NCI-H526 (cell line): Measurements from ENCODE around the gene CASZ1.

Experiments used
- DNase-seq, 2 experiments: peaks; one replicate each; lab custom pipeline; 2025; lab: John Stamatoyannopoulos, UW

Gene CASZ1

DNA sequence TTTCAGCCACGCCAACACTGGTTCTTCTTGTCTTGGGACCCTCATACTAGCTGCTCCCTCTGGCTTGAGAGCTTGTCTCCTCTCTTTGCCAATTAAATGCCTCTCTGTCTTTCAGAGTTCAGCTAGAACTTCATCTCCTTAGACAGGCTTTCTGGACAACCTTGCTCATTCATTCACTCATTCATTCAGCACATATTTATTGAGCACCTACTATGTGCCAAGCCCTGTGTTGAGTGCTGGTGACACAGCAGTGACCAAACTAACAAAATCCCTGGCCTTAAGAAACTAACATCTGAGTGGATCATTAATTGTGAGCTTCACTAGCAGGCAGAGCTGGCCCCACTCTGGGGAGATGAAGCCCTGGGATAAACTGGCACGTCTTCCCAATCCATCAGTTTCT lies 24.9 kb upstream of the CASZ1 start:
- no peak for DNase-seq

DNA sequence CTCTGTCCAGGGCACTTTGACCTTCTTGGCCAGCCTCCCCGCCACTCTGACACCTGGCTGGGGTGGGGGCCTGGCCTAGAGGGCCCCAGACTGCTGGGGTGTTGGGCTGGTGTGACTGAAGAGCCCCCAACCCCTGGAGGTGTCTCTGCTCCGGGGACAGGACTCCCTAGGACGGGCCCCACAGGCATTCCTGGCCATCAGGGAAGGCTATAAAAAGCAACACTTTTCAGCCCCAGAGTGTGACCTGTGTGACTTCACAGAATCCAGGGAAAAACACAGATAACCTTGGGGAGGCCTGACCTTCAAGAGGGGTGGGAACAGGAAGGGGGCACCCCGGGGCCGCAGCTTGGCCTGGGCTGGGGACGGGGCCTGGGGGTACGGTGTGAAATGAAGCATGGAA lies 24.0 kb upstream of the CASZ1 start:
- DNase-seq: no peak

DNA sequence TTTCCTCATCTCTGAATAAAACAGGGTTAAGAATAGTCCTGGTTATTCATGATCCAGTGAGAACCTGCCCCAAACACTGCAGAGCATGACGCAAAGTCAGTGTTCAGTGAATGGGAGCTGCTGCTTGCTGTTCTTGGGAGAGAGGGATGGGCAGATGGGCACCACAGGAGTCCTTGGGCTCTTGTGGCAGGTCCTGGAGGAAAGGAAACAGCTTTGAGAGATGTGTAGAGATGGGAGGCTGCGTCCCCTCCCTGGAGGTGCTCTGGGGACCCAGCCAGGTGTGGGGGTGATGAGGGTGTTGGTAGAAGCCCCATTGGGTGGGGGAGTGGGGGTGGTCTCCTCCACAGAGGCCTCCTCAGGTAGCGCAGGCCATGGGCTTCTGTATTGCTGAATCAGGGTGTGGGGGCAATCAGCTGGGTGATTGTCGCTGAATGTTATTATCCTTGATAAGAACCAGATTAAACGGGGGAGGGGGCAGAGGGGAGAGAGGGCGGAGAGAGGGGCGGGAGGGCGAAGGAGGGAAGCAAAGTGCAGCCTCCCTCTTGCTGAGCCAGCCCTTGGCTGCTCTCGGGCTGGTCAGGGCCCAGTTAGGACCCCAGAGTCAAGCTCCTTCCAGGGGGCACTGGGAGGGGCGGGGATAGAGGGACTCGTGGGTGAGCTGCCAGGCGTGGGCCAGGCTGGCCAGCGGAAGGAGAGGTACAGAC lies 22.9 kb upstream of the CASZ1 start:
- DNase-seq: no peak

DNA sequence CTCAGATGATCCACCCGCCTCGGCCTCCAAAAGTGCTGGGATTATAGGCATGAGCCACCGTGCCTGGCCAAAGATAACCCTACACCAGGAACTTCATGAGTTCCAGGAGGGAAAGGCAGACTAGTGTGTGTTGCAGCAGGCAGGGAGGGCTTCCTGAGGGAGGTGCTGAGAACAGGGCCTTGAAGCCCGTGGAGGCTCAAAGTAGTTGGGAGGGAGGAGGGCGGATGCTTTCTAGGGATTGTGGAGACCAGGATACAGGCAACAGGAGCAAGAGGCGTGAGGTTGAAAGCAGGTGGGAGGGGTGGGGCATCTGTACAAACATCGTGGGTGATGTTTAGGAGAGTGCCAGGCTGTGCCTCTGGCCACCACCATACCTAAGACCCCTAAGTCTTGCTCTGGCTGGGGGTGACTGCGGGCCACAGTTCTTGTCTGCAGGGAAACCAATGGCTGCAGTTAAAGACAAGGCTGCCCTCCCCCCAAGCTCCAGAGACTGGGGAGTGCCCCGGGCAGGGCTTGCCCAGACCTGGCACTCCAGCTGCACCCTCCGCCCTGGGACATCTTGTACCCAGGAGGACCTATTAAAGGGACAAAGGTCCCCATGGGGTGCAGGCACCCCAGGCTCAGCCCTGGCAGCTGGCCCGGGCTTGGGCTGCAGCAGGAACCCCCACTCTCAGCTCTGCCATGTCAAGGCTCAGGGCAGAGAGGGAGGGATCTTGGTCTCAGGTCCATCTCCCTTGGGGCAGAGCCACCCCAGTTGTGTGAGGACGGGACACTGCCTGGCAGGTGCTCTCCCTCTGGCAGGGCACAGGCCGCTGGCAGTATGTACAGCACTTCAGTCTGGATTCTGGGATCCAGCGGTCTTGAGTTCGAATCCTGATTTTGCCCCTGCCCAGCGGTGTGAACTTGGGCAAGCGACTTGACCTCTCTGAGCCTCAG lies 22.1 kb upstream of the CASZ1 start:
- no peak for DNase-seq

DNA sequence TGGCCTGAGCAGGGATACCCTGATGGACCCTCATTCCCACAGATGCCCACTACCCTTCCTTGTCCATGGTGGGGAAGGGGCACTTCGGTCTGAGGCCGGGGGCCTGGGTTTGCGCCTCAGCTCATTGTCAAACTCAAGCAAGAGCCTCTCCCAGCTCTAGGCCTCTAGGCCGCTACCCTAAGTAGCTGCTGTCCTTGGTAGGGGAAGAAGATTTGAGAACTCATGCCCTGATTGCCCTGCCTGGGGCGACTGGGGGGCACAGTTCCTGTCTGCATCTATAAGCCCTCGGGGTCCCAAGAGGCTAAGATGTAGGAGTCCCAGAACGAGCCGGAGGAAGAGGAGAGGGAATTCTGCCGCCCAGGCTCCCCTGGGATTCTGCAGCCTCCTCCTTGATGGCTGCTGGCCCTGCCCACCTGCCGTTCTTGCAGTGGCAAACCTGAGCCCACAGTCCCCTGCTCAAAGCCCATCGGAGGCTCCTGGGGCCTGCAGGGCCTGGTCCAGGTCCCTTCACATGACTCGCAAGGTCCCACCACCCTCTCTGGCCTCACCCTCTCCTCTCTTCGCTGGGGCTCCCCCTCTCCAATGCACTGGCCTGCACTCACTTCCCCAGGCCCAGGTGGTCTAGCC lies 20.4 kb upstream of the CASZ1 start:
- DNase-seq: no peak

DNA sequence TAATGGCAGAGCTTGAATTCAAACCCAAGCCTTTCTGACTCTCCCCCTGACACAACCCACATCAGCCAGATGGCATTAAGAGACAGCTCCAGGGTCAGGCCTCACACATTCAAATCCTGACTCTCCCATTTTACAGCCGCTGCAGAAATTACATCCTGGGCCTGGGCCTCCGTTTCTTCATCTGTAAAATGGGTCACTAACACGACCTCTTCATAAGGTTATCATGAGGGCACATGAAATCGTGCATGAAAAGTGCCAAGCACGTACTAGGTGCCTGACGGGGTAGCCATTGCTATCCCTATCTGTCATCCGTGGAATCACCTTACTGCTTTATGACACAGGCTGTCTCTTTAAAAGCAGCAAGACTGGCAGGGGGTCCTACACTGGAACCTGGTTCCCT lies 19.8 kb upstream of the CASZ1 start:
- no peak for DNase-seq

DNA sequence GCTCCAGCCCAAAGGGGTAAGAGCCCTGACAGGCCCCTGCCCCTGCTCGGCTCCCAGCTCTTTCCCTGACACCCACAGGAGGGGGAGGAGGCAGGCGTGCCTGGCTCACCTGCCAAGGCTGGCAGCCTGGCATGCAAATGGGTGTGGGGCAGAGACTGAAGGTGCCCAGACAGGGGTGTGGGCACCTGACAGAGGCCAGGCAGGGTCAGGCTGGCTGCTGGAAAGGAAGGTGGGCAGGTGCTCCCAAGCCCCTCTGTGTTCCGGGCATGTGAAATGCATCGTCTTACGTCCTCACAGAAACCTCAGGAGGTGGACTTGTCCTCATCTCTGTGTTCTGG lies 19.4 kb upstream of the CASZ1 start:
- DNase-seq: no peak

DNA sequence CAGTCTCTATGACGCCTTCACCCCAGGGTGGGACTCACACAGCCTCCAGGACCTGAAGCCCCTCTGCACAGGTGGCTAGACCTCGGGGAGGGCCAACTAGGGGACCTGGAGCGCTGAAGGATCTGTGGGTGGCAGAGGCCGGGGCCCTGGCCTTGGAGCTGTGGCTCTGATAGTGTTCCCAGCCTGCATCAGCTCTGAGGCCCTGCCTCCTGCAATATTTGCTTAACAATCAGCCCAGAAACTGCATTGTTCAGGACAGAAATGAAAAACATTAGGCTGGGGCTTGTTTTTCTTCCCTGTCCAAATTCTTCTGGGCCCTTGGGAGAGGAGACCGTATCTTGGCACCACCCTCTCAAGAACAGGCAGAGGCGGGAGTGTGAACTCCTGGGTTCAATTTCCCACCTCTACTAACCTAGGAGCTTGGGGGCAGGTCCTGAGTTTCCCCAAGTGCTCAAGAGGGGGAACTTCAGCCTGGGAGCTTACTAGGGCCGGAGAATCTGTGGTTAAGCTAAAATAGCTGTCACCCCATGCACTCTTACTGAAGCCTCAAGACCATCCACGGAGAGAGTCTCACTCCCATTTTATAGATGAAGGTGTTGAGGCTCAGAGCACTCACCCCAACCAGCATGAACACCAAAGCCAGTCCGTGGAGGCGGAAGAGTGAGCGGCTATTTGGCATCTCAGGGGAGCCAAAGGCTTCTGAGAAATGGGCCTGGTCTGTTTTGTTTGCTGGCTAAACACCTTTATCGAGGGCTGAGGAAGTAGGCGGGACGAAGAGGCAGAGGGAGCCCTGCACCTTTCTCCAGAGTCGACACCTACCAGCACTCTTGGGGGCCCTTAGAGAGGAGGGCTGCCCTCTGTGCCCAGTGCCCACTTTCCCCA lies 18.8 kb upstream of the CASZ1 start:
- DNase-seq: no peak

DNA sequence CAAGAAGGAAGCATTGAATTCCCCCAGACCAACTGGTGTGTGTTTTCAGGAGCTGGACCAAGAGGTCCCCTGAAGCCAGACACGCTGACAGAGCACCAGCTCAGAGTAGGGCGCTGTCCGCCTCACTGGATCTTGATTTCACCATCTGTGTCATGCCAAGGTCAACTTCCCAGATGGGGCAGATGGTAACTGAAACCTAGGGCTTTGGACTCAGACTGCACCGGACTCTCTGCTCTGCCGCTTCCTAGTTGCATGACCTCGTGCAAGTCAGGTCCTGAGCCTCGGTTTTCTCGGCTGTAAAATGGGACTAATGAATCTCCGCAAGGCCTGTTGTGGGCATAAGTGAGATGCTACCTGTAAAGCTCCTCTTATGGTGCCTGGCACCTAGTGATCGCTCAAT lies 17.9 kb upstream of the CASZ1 start:
- DNase-seq: no peak

DNA sequence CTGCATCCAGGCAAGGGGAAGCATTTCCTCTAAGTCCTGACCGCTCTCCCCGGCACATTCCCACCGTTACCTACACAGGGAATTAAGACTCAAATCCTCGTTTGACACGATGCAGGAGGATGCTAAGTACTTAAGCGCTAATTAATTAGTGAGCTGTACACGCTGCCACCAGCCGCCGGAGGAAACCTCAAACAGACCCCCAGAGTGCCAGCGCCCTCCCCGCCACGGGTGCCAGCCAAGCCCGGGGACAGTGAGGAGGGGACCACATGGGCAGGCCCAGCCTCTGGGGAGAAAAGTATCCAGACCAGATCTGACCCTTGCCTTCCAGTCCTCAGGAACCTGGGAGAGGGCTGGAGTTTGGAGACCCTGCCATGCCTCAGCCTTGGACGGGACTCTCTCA lies 17.4 kb upstream of the CASZ1 start:
- no peak for DNase-seq

DNA sequence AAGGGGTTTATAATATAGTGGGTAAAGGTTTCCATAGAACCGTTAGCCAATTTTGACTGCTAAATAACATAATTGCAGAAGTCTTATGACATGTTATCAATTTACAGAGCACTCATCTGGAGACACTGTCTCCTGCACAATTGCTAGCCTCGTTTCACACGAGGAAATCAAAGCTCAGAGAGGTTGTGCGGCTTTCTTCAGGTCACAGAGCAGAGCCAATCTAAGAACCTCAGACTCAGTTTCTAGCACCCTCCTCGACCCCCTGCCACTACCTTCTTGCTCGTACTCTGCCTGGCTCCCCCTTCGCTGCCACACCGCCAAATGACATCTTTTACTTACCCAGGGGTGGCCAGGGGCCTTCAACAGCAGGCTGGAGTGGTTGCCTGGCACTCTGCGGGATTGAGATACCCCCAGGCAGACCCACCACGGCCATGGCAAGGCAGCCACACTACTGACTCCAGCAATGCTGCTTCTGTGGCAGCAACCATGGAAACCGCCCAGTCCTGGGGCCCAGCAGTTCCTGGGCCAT lies 16.0 kb upstream of the CASZ1 start:
- DNase-seq: no peak

DNA sequence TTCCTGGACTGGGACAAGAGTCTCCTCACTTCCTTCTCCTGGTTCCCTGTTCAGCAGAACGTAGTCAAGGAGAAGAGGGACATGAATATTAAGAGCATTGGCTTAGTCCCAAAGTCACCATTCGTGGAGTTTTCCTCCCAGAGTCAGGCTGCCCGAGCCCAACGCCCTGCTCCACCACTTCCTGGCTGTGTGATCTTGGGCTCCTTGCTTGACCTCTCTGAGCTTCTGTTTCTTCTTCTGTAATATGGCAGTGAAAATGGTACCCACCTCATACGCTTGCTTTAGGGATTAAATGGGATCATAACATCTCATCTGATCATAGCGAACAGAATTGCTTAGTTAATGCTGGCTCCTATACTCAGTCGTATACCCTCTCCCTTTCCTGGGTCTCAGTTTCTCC lies 12.0 kb upstream of the CASZ1 start:
- no peak for DNase-seq

DNA sequence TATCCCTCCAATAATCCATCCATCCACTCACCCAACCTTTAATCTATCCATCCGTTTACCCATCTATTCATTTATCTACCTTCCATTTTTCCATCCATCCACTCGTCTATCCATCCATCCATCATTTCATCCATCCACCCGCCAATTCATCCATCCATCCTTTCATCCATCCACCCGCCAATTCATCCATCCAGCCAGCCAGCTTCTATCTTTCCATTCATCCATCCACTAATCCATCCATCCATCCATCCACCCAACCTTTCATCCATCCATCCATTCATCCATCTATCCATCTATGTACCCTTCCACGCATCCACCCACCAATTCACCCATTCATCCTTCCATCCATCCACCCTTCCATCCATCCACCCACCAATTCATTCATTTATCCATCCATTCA lies 10.5 kb upstream of the CASZ1 start:
- DNase-seq: no peak

DNA sequence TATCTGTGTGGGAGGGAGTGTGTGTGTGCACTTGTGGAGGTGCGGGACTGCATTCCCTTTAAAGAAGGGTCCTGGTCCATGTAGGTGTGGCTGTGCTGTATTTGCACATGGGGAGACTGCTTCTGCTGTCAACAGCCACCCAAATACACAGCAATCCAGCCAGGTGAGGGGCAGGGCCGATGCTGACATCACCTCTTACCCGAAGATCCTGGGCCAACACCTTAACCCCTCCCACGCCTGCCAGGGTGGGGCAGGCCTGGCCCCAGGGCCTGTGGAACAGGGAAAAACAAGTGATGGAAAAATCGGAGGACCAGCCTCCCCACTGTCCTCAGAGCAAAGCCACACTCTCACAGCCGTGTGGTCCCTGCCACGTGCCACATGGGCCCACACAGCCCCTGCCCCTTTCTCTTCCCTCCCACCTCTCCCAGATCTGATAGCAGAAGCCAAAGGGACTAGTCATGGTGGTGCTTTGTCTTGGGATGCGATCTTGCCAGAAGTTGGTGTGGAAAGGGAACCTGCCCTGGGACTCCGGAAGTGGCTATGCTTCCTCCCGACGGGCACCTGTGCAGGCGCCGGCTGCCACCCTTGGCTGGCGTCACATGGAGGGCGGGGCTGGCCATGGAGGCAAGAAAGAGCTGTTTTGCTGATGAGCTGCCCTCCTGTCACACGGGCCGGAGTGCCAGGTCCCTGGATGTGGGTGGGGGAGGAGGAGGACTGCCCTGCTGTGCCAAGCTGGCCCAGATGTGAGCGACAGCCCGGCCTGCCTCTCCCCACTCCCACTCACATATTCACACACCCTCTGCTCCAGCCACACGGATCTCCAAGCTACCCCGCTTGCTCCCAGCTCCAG lies 7.8 kb upstream of the CASZ1 start:
- peak in 1 of 2 experiments; percentile 52 for DNase-seq

DNA sequence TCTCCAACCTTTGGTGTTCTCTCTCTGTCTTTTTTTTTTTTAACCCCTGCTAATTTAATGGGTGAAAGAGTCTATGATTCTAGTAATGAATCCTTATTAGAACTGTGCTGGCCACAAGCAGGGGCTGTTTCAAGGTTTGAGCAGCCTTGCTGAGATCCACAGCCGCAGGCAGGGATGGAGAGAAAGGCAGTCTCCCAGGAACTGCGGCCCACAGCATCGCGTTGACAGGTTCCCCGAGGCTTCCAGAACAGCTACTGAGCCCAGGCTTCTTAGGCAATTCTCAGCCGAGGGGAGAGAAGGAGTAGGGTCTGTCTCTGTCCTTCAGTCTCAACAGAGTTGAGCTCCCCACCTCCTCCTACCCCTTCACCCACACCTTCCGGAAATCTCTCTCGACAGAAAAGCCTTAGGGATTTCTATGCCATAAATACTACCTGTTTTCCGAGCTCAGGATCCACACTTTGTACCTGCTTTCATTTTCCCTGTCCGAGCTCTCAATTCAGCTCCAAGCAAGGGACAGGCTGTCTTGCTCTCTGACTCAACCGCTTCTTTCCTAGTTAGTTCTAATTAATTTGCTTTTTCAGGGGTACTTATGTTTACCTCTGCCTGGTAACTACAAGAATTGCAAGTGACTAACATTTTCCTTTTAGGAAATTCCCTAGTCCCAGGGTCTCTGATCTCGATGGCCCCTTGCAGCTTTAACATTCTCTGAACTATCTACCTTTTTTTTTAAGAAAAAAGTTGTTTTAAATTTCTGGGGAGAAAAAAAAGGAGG lies 6.7 kb upstream of the CASZ1 start:
- peak in 1 of 2 experiments; percentile 48 for DNase-seq

DNA sequence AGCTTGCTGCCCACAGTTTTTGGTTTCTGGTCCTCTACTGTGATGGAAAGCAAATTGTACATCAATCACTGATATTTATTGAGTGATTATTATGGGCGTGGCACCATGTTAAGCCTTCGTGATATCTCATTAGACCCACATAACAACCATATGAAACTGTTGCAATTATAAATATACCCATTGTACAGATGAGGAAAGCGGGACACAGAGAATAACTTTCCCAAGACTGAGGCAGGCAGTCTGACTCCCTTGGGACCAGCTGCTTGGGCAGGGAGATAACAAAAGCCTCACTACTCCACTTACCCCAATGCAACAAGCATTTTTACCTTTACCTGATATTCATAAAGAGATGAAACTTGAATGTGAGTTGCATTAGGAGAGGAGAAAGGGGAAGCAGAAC lies 4.3 kb upstream of the CASZ1 start:
- DNase-seq: no peak

DNA sequence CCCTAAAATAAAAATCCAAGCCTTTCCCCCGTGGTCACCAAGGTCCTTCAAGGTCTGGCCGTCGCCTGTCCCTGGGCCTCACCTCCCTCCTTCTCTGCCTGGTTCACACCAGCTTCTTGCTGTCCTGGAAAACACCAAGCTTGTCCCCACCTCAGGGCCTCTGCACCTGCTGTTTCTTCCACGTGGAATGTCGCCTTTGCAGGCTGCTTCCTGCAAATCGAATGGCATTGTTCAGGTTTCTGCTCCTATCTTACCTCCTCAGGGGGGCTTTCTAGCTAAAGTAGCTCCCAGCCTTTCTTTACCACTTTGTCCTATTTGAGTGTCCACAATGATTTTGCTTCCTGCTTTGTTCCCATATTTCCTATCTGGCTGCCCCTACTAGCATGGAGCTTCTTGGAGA lies 3.3 kb upstream of the CASZ1 start:
- DNase-seq: no peak

DNA sequence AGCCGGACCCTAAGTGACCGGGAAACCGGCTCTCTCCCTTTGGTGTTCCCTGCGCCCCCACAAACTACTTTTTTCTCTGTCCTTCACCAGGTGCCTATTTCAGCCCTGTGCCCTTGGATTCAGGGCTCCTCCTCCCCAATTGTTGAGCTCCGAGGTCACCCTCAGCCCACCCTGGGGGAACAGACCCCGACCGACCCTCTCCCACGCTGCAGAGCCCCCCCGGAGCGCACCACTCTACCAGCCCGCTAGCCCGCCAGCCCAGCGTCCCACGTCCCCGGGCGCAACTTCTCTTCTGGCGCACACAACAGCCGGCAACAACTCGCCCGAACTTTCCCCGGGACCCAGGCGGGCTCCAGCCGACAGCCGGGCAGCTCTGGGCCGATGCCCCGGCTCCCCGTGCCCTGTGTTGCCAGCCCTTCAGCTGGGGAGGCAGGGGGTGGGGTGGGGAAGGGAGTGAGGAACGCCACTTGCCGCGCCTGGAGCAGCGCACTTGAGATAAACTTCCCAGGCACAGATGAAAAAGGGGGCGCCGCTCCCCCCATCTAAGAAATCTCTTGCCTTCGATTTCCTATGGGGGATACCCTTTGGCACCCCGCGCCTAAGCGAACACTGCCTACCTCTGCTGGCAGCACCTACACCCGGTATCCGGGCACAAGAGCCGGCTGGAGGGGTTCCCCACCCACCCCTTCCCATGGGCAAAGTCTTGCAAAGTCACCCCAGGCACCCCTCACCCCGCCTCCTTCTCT lies 997 bp downstream of the CASZ1 start:
- DNase-seq: no peak

DNA sequence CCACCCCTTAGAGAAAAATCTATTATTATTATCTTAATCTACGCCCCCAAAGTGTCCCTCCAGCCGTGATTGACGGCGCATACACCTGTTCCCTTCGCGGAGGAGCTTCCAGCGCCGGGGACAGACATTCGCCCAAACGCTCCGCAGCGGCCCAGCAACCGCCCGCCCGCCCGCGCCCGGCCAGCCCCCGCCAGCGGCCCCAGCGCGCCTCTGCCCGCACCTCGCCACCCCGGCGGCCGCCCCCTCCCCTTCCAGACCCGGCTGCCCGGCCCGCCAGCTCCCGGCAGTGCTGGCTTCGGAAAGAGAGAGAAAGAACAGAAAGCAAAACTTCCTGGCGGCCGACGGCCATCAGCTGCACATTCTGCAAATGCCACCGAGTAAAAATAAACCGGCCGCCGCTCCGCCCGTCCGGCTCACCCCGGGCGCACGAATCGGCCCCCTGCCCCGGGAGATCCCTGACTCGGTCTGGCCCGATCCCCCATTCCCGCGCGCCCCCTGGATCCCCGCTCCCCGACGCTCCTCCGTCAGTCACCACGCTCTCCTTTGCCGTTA lies 1.6 kb downstream of the CASZ1 start:
- DNase-seq: no peak
